Aorta (tissue), 5 donors: ENCODE data around the gene TUB. TPM values are rescaled to one million over a fixed set of nuclear protein-coding genes. Genes with fewer than 3 reads are reported as not detected.

ENCODE experiments used
- ATAC-seq: fragments of 200-7000 bp; cut with Tn5 transposase; one replicate; pipeline ENCODE4 v1.9.1; 2022; ENCODE audit warnings: moderate library complexity; ENCODE audit not compliant: low FRiP score
- DNase-seq, 2 donors: peaks; one replicate each; pipeline ENCODE4 v3.0.0-alpha.2; 2020
- H3K27ac ChIP-seq, 2 donors: one replicate each; pipeline ENCODE4 v1.5.1; 2013; ENCODE audit warnings: low read length in 2 of 2, mild to moderate bottlenecking in 2 of 2, moderate library complexity in 2 of 2, control low read depth in 1 of 2, inconsistent platforms in 1 of 2, low read depth in 1 of 2
- H3K27me3 ChIP-seq, 2 donors: one replicate each; pipeline ENCODE4 v1.6.1; 2013; ENCODE audit warnings: control low read depth in 1 of 2, low read length in 1 of 2, mild to moderate bottlenecking in 1 of 2, moderate library complexity in 1 of 2; ENCODE audit not compliant: insufficient read depth in 2 of 2, control insufficient read depth in 1 of 2
- H3K36me3 ChIP-seq, 2 donors: one replicate each; pipeline ENCODE4 v1.6.1; 2013; ENCODE audit warnings: control low read depth in 1 of 2, low read length in 1 of 2, mild to moderate bottlenecking in 1 of 2; ENCODE audit not compliant: insufficient read depth in 2 of 2, control insufficient read depth in 1 of 2
- H3K4me1 ChIP-seq, 2 donors: one replicate each; pipeline ENCODE4 v1.6.1; 2013; ENCODE audit warnings: low read length in 2 of 2, control low read depth in 1 of 2, mild to moderate bottlenecking in 1 of 2, moderate library complexity in 1 of 2; ENCODE audit not compliant: insufficient read depth in 2 of 2, control insufficient read depth in 1 of 2
- H3K4me3 ChIP-seq, 2 donors: one replicate each; pipeline ENCODE4 v1.5.1; 2013; ENCODE audit warnings: low read length in 2 of 2, control low read depth in 1 of 2, mild to moderate bottlenecking in 1 of 2
- H3K9me3 ChIP-seq: one replicate; pipeline ENCODE4 v1.6.1; 2013; ENCODE audit warnings: mild to moderate bottlenecking, low read length; ENCODE audit not compliant: control insufficient read depth
- WGBS, 2 donors: extraction: QIAGEN DNeasy Blood & Tissue Kit; methylation state at CpG; one replicate each; pipeline ENCODE4 v1.1.7; 2013; 5-methylcytosine and 5-hydroxymethylcytosine counted together
- intact Hi-C, 2 donors: fragments of 100-400 bp; cut with DNase I; formaldehyde crosslinking; loops; one replicate each; pipeline versions ENCODE4 v1.14.2 to v1.15.0; 2022
- polyA plus RNA-seq, 2 donors: library from polyadenylated mRNA; stranded (reverse); fragments of 200-250 nt; gene quantifications; one replicate each; pipeline ENCODE4 v1.2.3, GENCODE V29; 2013
- total RNA-seq, 2 donors: library from RNA; stranded (reverse); fragmentation: NEBNext Ultra II Directional; extraction: Animal tissue kit (Norgen Biotek cat#: 25700); gene quantifications; one replicate each; pipeline ENCODE4 v1.2.1, GENCODE V29; 2021
- donor health status: healthy with polysubstance abuse.
- donor health status: Bipolar disorder and iron deficiency.
- donor health status: DM: no; HTN: no; CAD: no.
- donor health status: DM: no; HTN: no; CAD: no.
- donor health status: DM: yes; HTN: yes; CAD: no.

The TUB gene
- total and polyA plus RNA-seq, 4 donors = 1.5 to 12.9 (median 5.0) TPM

DNA sequence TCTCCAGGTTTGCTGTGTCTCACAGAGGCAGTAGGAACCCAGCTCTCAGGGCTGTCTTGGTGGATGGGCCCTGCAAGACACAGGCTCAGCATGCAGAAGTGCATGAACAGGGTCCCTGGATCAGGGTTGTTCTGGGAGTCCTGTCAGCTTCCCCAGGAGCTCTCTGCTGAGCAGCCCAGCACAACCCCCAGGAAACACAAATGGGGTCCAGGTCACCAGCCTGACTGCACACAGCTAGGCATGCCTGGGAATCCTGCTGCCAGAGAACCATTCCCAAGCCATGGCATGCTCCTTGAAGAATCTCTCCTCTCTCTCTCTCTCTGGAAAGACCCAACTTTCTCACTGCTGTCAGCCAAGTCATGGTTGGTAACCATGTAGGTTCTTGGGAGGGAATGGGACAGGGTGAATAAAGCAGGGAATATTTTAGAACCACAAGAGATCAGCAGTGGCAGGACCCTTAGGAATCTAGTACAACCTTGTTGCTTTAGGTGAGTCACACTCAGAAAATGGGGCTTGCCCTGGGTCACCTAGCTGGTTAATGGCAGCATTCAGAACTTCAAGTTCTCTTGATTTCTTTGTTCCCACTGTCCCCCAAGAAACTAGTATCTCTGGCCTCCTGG, 21.4 kb downstream of the TUB start:
- DNase-seq (no peak), ATAC-seq (no peak)
- H3K36me3 ChIP-seq = peaks cover 0 to 6% of the 10 kb centered on the region in 2 donors
- intact Hi-C loops = no loop called here
- no peak overlapping the region for H3K27ac ChIP-seq
- no peaks in the 10 kb centered on the region for H3K4me1 ChIP-seq
- no peaks in the 10 kb centered on the region for H3K27me3 ChIP-seq
- no peaks in the 10 kb centered on the region for H3K9me3 ChIP-seq
- no peak overlapping the region for H3K4me3 ChIP-seq

GRCh38 chr11:8102965-8103364, 22.0 kb downstream of the TUB start:
- Histone ChIP-seq H3K9me3 (no peaks in the 10 kb centered on the region), H3K4me3 (no peak overlapping the region), H3K27me3 (no peaks in the 10 kb centered on the region), H3K36me3 (peaks cover 0 to 6% of the 10 kb centered on the region in 2 donors), H3K27ac (no peak overlapping the region), H3K4me1 (no peaks in the 10 kb centered on the region)
- ATAC-seq (no peak), DNase-seq (no peak)
- intact Hi-C loops = no loop called here
- 75 to 79% methylated on average over 7 of the region's 7 CpGs for WGBS, 2 donors

DNA sequence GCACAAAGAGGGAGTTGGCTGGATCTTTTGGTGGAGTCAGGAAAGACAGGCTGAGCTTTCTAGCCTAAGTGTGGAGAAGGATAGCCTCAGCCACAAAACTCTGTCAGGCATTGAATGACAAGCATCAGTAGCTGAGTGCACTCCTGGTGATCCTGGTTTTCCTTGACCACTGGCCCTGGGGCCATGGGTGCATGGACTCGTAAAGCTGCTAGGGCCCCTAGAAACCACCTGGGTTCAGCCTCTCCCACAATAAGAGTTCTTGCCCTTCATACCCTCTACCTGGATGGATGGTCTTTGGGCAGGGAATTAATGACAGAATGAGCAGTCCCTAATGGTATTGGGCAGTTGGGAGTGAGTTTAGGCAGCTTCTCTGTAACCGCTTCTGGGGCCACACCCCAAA, 22.9 kb downstream of the TUB start:
- WGBS, 2 donors = 87 to 91% methylated on average over 2 of the region's 2 CpGs
- ATAC-seq (no peak), DNase-seq (no peak)
- H3K9me3 ChIP-seq = no peaks in the 10 kb centered on the region
- intact Hi-C loops = no loop called here
- peaks cover 0 to 6% of the 10 kb centered on the region in 2 donors for H3K36me3 ChIP-seq
- H3K4me1 ChIP-seq = no peaks in the 10 kb centered on the region
- no peak overlapping the region for H3K27ac ChIP-seq
- no peaks in the 10 kb centered on the region for H3K27me3 ChIP-seq
- no peak overlapping the region for H3K4me3 ChIP-seq

GRCh38 chr11:8105133-8105532, 24.1 kb downstream of the TUB start:
- intact Hi-C loops = no loop called here
- peaks cover 0 to 5% of the 10 kb centered on the region in 2 donors for H3K36me3 ChIP-seq

GRCh38 chr11:8105666-8106065, 24.7 kb downstream of the TUB start:
- no peaks in the 10 kb centered on the region for H3K9me3 ChIP-seq
- peaks cover 4 to 6% of the 10 kb centered on the region in 2 donors for H3K36me3 ChIP-seq
- intact Hi-C loops = no loop called here
- H3K27ac ChIP-seq = no peak overlapping the region
- ATAC-seq = no peak
- no peaks in the 10 kb centered on the region for H3K27me3 ChIP-seq
- WGBS, 2 donors = 50 to 59% methylated on average over 3 of the region's 3 CpGs
- DNase-seq = no peak
- no peaks in the 10 kb centered on the region for H3K4me1 ChIP-seq
- no peak overlapping the region for H3K4me3 ChIP-seq

More at GRCh38 chr11:8105133-8105532, 24.1 kb downstream of the TUB start:
- ATAC-seq (no peak), DNase-seq (no peak)
- no peak overlapping the region for H3K27ac ChIP-seq
- no peaks in the 10 kb centered on the region for H3K9me3 ChIP-seq
- no peaks in the 10 kb centered on the region for H3K27me3 ChIP-seq
- 91 to 93% methylated on average over 4 of the region's 4 CpGs for WGBS, 2 donors
- no peaks in the 10 kb centered on the region for H3K4me1 ChIP-seq
- H3K4me3 ChIP-seq = no peak overlapping the region

- H3K4me1 ChIP-seq = no peaks in the 10 kb centered on the region
- no peaks in the 10 kb centered on the region for H3K9me3 ChIP-seq
- H3K4me3 ChIP-seq = no peak overlapping the region
- DNase-seq (no peak), ATAC-seq (no peak)
- 96 to 98% methylated on average over 2 of the region's 2 CpGs for WGBS, 2 donors
- H3K27me3 ChIP-seq = no peaks in the 10 kb centered on the region
- peaks cover 5 to 7% of the 10 kb centered on the region in 2 donors for H3K36me3 ChIP-seq
- no peak overlapping the region for H3K27ac ChIP-seq
- intact Hi-C loops = no loop called here
Observed at GRCh38 chr11:8106679-8107078, 25.7 kb downstream of the TUB start.

- DNase-seq = no peak
- Histone ChIP-seq H3K36me3 (peaks cover 5 to 7% of the 10 kb centered on the region in 2 donors), H3K4me1 (no peaks in the 10 kb centered on the region), H3K27ac (no peak overlapping the region), H3K4me3 (no peak overlapping the region), H3K27me3 (no peaks in the 10 kb centered on the region), H3K9me3 (no peaks in the 10 kb centered on the region)
- 83 to 86% methylated on average over 5 of the region's 5 CpGs for WGBS, 2 donors
- intact Hi-C loops = no loop called here
- ATAC-seq = no peak
Observed at GRCh38 chr11:8107642-8108041, 26.6 kb downstream of the TUB start.

GRCh38 chr11:8108421-8108820, 27.4 kb downstream of the TUB start:
- no peak for ATAC-seq
- intact Hi-C loops = no loop called here
- Histone ChIP-seq H3K27ac (no peak overlapping the region), H3K36me3 (peaks cover 5% of the 10 kb centered on the region in 2 donors), H3K27me3 (no peaks in the 10 kb centered on the region), H3K4me1 (no peaks in the 10 kb centered on the region), H3K4me3 (no peak overlapping the region), H3K9me3 (no peaks in the 10 kb centered on the region)
- no peak for DNase-seq
- 59 to 65% methylated on average over 2 of the region's 2 CpGs for WGBS, 2 donors

DNA sequence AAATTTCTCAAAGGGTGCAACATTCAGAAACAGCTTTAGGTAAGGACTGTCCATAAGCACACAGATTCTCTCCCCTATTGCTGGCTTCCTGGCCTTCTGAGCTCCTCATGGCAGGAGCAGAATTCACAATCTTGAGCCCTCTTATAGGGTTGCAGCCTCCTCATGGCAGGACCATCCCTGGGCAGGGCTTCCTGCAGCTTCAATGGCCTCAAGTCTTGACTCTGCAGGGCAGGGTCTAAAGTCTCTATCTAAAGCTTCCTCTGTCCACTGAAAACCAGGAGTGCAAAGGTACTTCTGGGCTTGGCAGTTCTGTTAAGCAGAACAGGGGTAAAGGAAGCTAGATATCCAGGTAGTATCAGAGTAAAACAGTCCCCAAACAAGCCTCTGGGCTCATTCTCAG, 28.7 kb downstream of the TUB start:
- Histone ChIP-seq H3K36me3 (peaks cover 5% of the 10 kb centered on the region in 2 donors), H3K27me3 (no peaks in the 10 kb centered on the region), H3K27ac (no peak overlapping the region), H3K4me3 (no peak overlapping the region), H3K4me1 (no peaks in the 10 kb centered on the region), H3K9me3 (no peaks in the 10 kb centered on the region)
- intact Hi-C loops = no loop called here
- DNase-seq (no peak), ATAC-seq (no peak)
